GM10266 (cell line): ENCODE data around the gene NOL9.
"Not testable (repeated sequence)": the region's sequence is repeated elsewhere in the genome, so short reads cannot be mapped to it uniquely, and the experiment has no call there.

ENCODE experiments used
- DNase-seq: peaks from one replicate; pipeline ENCODE4 v3.0.0; 2012; ENCODE audit errors: extremely low spot score
- CTCF ChIP-seq: IDR thresholded peaks from 2 replicates; pipeline ENCODE4 v1.5.1; 2012; ENCODE audit warnings: mild to moderate bottlenecking, low read depth; ENCODE audit not compliant: control insufficient read depth, insufficient read depth; ENCODE audit errors: missing control alignments

NOL9 gene

GRCh38 chr1:6496365-6496721 lies 58.0 kb downstream of the NOL9 start:
- TF ChIP-seq CTCF: no peak
- no peak for DNase-seq

GRCh38 chr1:6495540-6496364 lies 58.6 kb downstream of the NOL9 start:
- no peak for TF ChIP-seq CTCF
- DNase-seq: no peak

GRCh38 chr1:6495041-6495441 lies 59.3 kb downstream of the NOL9 start:
- TF ChIP-seq CTCF: no peak
- DNase-seq: no peak

DNA sequence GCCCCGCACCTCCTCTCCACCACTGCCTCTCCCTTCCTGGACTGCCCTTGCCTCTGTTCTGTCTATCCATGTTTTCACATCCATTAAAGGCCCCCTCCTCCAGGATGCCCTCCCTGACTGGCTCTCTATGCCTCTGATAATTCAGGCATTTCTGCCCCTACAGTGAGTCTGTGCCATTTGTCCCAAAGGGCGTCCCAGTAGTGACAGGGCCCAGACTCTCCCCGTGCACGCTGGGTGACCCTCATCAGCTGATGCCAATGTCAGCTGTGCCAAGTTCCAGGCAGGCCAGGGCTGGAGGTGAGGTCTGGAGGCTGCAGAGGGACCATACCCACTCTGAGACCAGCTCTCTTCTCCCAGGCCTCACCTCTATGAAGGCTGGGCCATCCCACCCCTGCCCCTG lies 59.7 kb downstream of the NOL9 start:
- no peak for TF ChIP-seq CTCF

DNA sequence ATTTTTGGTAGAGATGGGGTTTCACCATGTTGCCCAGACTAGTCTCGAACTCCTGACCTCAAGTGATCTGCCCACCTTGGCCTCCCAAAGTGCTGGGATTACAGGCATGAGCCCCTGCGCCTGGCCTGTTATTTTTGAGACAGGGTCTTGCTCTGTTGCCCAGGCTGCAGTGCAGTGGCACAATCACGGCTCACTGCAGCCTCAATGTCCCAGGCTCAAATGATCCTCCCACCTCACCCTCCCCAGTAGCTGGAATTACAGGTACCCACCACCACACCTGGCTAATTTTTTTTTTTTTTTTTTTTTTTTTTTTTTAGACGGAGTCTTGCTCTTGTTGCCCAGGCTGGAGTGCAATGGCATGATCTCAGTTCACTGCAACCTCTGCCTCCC lies 60.5 kb downstream of the NOL9 start:
- DNase-seq: not testable (repeated sequence)

More for the DNA sequence above, 59.7 kb downstream of the NOL9 start:
- DNase-seq: no peak

- DNase-seq: no peak
- no peak for TF ChIP-seq CTCF
These were observed 62.3 kb downstream of the NOL9 start for GRCh38 chr1:6491966-6492365.

GRCh38 chr1:6491480-6491962 lies 62.8 kb downstream of the NOL9 start, which contains the start of gene PLEKHG5:
Gene PLEKHG5 (minus strand): TSS chr1:6491667. CDS start chr1:6477571, 14,096 bp downstream.
- no peak for DNase-seq
- no peak for TF ChIP-seq CTCF

DNA sequence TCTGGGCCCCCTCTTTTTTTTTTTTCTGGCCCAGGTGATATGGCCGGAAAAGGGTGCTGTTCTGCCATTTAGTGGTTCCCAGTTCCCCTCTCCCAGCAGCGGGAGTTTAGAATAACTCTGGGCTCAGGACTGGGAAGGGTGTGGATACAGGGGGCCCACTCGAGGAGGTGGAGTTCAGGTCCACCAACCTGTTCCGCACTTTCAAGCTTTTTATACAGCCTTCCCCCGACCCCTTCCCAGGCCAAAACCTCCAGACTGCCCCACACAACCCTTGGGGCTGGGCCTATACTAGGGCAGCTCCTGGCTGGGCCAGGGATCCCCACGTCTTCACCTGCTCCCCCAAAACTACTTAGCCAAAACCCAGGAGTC lies 63.2 kb downstream of the NOL9 start:
- no peak for DNase-seq
- TF ChIP-seq CTCF: no peak
